ENCODE data around the gene LEMD2.

- TF ChIP-seq, protein P1, sequence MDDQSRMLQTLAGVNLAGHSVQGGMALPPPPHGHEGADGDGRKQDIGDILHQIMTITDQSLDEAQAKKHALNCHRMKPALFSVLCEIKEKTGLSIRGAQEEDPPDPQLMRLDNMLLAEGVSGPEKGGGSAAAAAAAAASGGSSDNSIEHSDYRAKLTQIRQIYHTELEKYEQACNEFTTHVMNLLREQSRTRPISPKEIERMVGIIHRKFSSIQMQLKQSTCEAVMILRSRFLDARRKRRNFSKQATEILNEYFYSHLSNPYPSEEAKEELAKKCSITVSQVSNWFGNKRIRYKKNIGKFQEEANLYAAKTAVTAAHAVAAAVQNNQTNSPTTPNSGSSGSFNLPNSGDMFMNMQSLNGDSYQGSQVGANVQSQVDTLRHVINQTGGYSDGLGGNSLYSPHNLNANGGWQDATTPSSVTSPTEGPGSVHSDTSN (IDR thresholded peaks at IDR 0.05) = no peak
- TF ChIP-seq NFIC (IDR thresholded peaks at IDR 0.05; ENCODE audit: borderline replicate concordance) = no peak
- TF ChIP-seq MXI1 (IDR thresholded peaks at IDR 0.05; ENCODE audit: low read depth, low read length) = no peak
- TF ChIP-seq POLR2AphosphoS5 (IDR thresholded peaks at IDR 0.05; ENCODE audit: low read depth, low read length) = no peak
- TF ChIP-seq USF1 (IDR thresholded peaks at IDR 0.05; ENCODE audit: borderline replicate concordance, low read depth) = no peak
- no peak for TF ChIP-seq FOXM1 (IDR thresholded peaks at IDR 0.05; ENCODE audit: low read depth)
- no peak for TF ChIP-seq FOSL2 (IDR thresholded peaks at IDR 0.05; ENCODE audit: borderline replicate concordance, low read depth)
- no peak for TF ChIP-seq USF2 (IDR thresholded peaks at IDR 0.05; ENCODE audit: borderline replicate concordance, low read depth, low read length)
- TF ChIP-seq, protein P2, sequence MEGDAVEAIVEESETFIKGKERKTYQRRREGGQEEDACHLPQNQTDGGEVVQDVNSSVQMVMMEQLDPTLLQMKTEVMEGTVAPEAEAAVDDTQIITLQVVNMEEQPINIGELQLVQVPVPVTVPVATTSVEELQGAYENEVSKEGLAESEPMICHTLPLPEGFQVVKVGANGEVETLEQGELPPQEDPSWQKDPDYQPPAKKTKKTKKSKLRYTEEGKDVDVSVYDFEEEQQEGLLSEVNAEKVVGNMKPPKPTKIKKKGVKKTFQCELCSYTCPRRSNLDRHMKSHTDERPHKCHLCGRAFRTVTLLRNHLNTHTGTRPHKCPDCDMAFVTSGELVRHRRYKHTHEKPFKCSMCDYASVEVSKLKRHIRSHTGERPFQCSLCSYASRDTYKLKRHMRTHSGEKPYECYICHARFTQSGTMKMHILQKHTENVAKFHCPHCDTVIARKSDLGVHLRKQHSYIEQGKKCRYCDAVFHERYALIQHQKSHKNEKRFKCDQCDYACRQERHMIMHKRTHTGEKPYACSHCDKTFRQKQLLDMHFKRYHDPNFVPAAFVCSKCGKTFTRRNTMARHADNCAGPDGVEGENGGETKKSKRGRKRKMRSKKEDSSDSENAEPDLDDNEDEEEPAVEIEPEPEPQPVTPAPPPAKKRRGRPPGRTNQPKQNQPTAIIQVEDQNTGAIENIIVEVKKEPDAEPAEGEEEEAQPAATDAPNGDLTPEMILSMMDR (IDR thresholded peaks at IDR 0.05) = no peak
Observed at GRCh38 chr6:33779895-33780294, 9.0 kb downstream of the LEMD2 start.
